HG03060 (cell line): Measurements from ENCODE around the gene PPP1R1C.
"Not testable (repeated sequence)": the region's sequence is repeated elsewhere in the genome, so short reads cannot be mapped to it uniquely, and the experiment has no call there.

Experiments used
- ATAC-seq: cut with Tn5 transposase; IDR thresholded peaks from one replicate; pipeline ENCODE4 v1.9.1; 2021; ENCODE audit warnings: low read depth, moderate number of reproducible peaks; ENCODE audit not compliant: unreplicated experiment

PPP1R1C gene

GRCh38 chr2:181985632-181986205 is at the start of gene PPP1R1C:
PPP1R1C (plus strand) TSS chr2:181985853; CDS start chr2:181986111, 258 bp downstream.
- no peak for ATAC-seq

- no peak for ATAC-seq
Measured at GRCh38 chr2:181937473-181937872, 48.2 kb upstream of the PPP1R1C start.

- no peak for ATAC-seq
Measured at GRCh38 chr2:181943411-181944124, 42.1 kb upstream of the PPP1R1C start.

GRCh38 chr2:181944164-181944913 is 41.3 kb upstream of the PPP1R1C start:
- no peak for ATAC-seq

- no peak for ATAC-seq
Measured at GRCh38 chr2:181944914-181945291, 40.8 kb upstream of the PPP1R1C start.

GRCh38 chr2:181946444-181947127 is 39.1 kb upstream of the PPP1R1C start:
- no peak for ATAC-seq

- ATAC-seq: no peak
Measured at GRCh38 chr2:181947273-181947672, 38.4 kb upstream of the PPP1R1C start.

- no peak for ATAC-seq
Measured at GRCh38 chr2:181948227-181948626, 37.4 kb upstream of the PPP1R1C start.

- ATAC-seq: no peak
Measured at GRCh38 chr2:181949047-181949446, 36.6 kb upstream of the PPP1R1C start.

- ATAC-seq: no peak
Measured at GRCh38 chr2:181952404-181953226, 33.0 kb upstream of the PPP1R1C start.

GRCh38 chr2:181953881-181954537 is 31.6 kb upstream of the PPP1R1C start:
- peak; percentile 73 for ATAC-seq

GRCh38 chr2:181954538-181954883 is 31.1 kb upstream of the PPP1R1C start:
- no peak for ATAC-seq

GRCh38 chr2:181955010-181955409 is 30.6 kb upstream of the PPP1R1C start:
- ATAC-seq: no peak

- ATAC-seq: not testable (repeated sequence)
Measured at GRCh38 chr2:181955866-181956265, 29.8 kb upstream of the PPP1R1C start.

- no peak for ATAC-seq
Measured at GRCh38 chr2:181957668-181958067, 28.0 kb upstream of the PPP1R1C start.

GRCh38 chr2:181958726-181959125 is 26.9 kb upstream of the PPP1R1C start:
- ATAC-seq: no peak

GRCh38 chr2:181959508-181959907 is 26.1 kb upstream of the PPP1R1C start:
- no peak for ATAC-seq

GRCh38 chr2:181961167-181961566 is 24.5 kb upstream of the PPP1R1C start:
- not testable (repeated sequence) for ATAC-seq

GRCh38 chr2:181962142-181962541 is 23.5 kb upstream of the PPP1R1C start:
- no peak for ATAC-seq
